CD14-positive monocyte (primary cell): Measurements from ENCODE around the gene ANKS6. TPM values are rescaled to one million over a fixed set of nuclear protein-coding genes. Genes with fewer than 3 reads are reported as not detected.

ENCODE experiments used
- DNase-seq, 3 donors: peaks; one replicate each; pipeline ENCODE4 v3.0.0-alpha.2; 2011 to 2022
- H2AFZ ChIP-seq: 2 replicates; pipeline ENCODE4 v1.6.0; 2012; ENCODE audit warnings: mild to moderate bottlenecking, low read depth, low read length, inconsistent platforms; ENCODE audit not compliant: insufficient read depth, poor library complexity, severe bottlenecking
- H3K27ac ChIP-seq, 2 donors: 1 replicate in 1 of 2; 2 replicates in 1 of 2; pipeline ENCODE4 v1.5.1; 2012 to 2013; ENCODE audit warnings: low read length in 2 of 2, control low read depth in 1 of 2, inconsistent platforms in 1 of 2, low read depth in 1 of 2, mild to moderate bottlenecking in 1 of 2
- H3K27me3 ChIP-seq, 2 donors: one replicate each; pipeline versions ENCODE4 v1.6.0 to v1.6.1; 2011 to 2013; ENCODE audit warnings: low read length in 2 of 2; ENCODE audit not compliant: control insufficient read depth in 2 of 2, insufficient read depth in 2 of 2
- H3K36me3 ChIP-seq, 2 donors: replicated peaks in 1 of 2; 1 replicate in 1 of 2; 2 replicates in 1 of 2; pipeline versions ENCODE4 v1.5.1 to v1.6.1; 2012 to 2013; ENCODE audit warnings: low read length in 2 of 2, control low read depth in 1 of 2, inconsistent platforms in 1 of 2, mild to moderate bottlenecking in 1 of 2; ENCODE audit not compliant: insufficient read depth in 2 of 2, control insufficient read depth in 1 of 2
- H3K4me1 ChIP-seq, 2 donors: 1 replicate in 1 of 2; 2 replicates in 1 of 2; pipeline versions ENCODE4 v1.5.1 to v1.6.1; 2012 to 2013; ENCODE audit warnings: low read length in 2 of 2, control low read depth in 1 of 2, inconsistent platforms in 1 of 2, mild to moderate bottlenecking in 1 of 2, moderate library complexity in 1 of 2; ENCODE audit not compliant: insufficient read depth in 2 of 2, control insufficient read depth in 1 of 2
- H3K4me2 ChIP-seq: replicated peaks from 2 replicates; pipeline ENCODE3; 2012; ENCODE audit warnings: low read length, moderate library complexity, mild to moderate bottlenecking; ENCODE audit not compliant: poor library complexity, severe bottlenecking; ENCODE audit errors: extremely low read depth
- H3K4me3 ChIP-seq, 3 experiments: fragments of 200-600 bp in 1 of 3; sonication (generic) in 1 of 3; replicated peaks in 1 of 3; 1 replicate in 2 of 3; 2 replicates in 1 of 3; pipeline ENCODE4 v1.5.1; 2011 to 2013; ENCODE audit warnings: low read length in 3 of 3, mild to moderate bottlenecking in 3 of 3, control low read depth in 2 of 3, low read depth in 2 of 3, inconsistent platforms in 1 of 3, moderate library complexity in 1 of 3
- H3K79me2 ChIP-seq: 2 replicates; pipeline ENCODE4 v1.6.0; 2012; ENCODE audit warnings: mild to moderate bottlenecking, control low read depth, inconsistent platforms, low read length, moderate library complexity; ENCODE audit not compliant: insufficient read depth
- H3K9ac ChIP-seq: 2 replicates; pipeline ENCODE4 v1.6.0; 2017; ENCODE audit warnings: low read length, mild to moderate bottlenecking; ENCODE audit not compliant: insufficient read depth, poor library complexity, severe bottlenecking
- H3K9me3 ChIP-seq, 2 donors: replicated peaks in 1 of 2; 1 replicate in 1 of 2; 2 replicates in 1 of 2; pipeline versions ENCODE4 v1.5.1 to v1.6.1; 2012 to 2013; ENCODE audit warnings: low read length in 2 of 2, control low read depth in 1 of 2; ENCODE audit not compliant: control insufficient read depth in 1 of 2, insufficient read depth in 1 of 2
- H4K20me1 ChIP-seq: 2 replicates; pipeline ENCODE4 v1.6.0; 2012; ENCODE audit warnings: mild to moderate bottlenecking, low read length, control low read depth, moderate library complexity; ENCODE audit not compliant: insufficient read depth
- H3K27ac Mint-ChIP-seq, 7 donors: one replicate each; pipeline ENCODE4 v1.8.0; 2020; ENCODE audit warnings: mild to moderate bottlenecking in 7 of 7, mixed read lengths in 7 of 7, moderate library complexity in 6 of 7, inconsistent platforms in 2 of 7
- H3K27me3 Mint-ChIP-seq, 3 donors: one replicate each; pipeline ENCODE4 v1.8.0; 2021 to 2022; ENCODE audit warnings: low read depth in 3 of 3, mild to moderate bottlenecking in 3 of 3, mixed read lengths in 3 of 3, moderate library complexity in 3 of 3, inconsistent platforms in 1 of 3
- H3K36me3 Mint-ChIP-seq, 2 donors: one replicate each; pipeline ENCODE4 v1.8.0; 2020; ENCODE audit warnings: mixed read lengths in 2 of 2, inconsistent platforms in 1 of 2, mild to moderate bottlenecking in 1 of 2
- H3K4me1 Mint-ChIP-seq: one replicate; pipeline ENCODE4 v1.8.0; 2020; ENCODE audit warnings: mild to moderate bottlenecking, mixed read lengths
- H3K4me3 Mint-ChIP-seq, 2 donors: one replicate each; pipeline ENCODE4 v1.8.0; 2020; ENCODE audit warnings: mild to moderate bottlenecking in 2 of 2, mixed read lengths in 2 of 2, moderate library complexity in 1 of 2
- H3K9me3 Mint-ChIP-seq, 7 donors: one replicate each; pipeline ENCODE4 v1.8.0; 2020 to 2022; ENCODE audit warnings: mixed read lengths in 7 of 7, mild to moderate bottlenecking in 6 of 7, moderate library complexity in 6 of 7, inconsistent platforms in 2 of 7
- WGBS: methylation state at CpG from one replicate; pipeline ENCODE4 v1.1.5; 2013; ENCODE audit warnings: missing lambda C conversion rate; ENCODE audit not compliant: insufficient coverage; 5-methylcytosine and 5-hydroxymethylcytosine counted together
- intact Hi-C, 2 donors: fragments of 100-400 bp; cut with micrococcal nuclease; formaldehyde crosslinking; loops; one replicate each; pipeline versions ENCODE4 v1.15.0 to v1.15.1; 2023
- polyA plus RNA-seq, 3 donors: library from polyadenylated mRNA; depleted of rRNA in 1 of 3; unstranded in 2 of 3; stranded (reverse) in 1 of 3; fragments of 300-500 nt in 2 of 3; fragments of >200 nt in 1 of 3; fragmentation: Illumina TruSeq in 2 of 3; gene quantifications; 1 replicate in 2 of 3; 2 replicates in 1 of 3; pipeline ENCODE4 v1.2.3, GENCODE V29; 2012 to 2021
- TF ChIP-seq, protein P1 (sequence below): fragments of 200-600 bp; IDR thresholded peaks from one replicate; pipeline ENCODE4 v1.8.0; 2022; ENCODE audit warnings: antibody characterized with exemption, mild to moderate bottlenecking

The ANKS6 gene
- polyA plus RNA-seq, 3 donors = 0.20 to 1.5 (median 0.56) TPM

DNA sequence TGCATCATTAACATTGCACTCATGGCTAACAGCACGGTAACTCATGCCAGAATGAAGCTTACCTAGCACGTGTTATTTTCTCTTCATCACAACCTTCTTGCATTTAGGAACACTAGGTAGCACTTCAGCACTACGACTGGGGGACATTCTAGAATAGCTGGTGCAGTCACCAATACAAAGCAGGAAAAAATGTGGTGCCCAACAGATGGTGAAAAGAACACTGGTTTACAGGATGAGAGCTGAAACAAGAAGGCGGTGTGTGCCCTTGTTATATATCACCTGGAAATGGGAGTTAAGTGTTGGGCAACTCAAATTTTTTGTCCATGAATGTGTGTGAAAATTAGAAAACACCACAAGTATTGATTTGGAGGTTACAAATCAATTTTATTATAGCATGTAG, 41.2 kb upstream of the ANKS6 start:
- no peak overlapping the region for H3K4me2 ChIP-seq
- H3K27ac ChIP-seq = no peak overlapping the region
- Mint-ChIP-seq H3K27me3 (peaks cover 1 to 2% (median 2%) of the 10 kb centered on the region in 3 donors), H3K36me3 (peaks cover 0 to under 1% of the 10 kb centered on the region in 2 donors), H3K4me1 (peaks cover 10% of the 10 kb centered on the region), H3K4me3 (no peak overlapping the region), H3K27ac (no peak overlapping the region), H3K9me3 (peaks cover 0 to 2% (median 0%) of the 10 kb centered on the region in 7 donors)
- H3K27me3 ChIP-seq = no peaks in the 10 kb centered on the region
- H4K20me1 ChIP-seq = no peaks in the 10 kb centered on the region
- WGBS = 100% methylated on average over 2 of the region's 4 CpGs
- no peak for DNase-seq
- H3K9me3 ChIP-seq = no peaks in the 10 kb centered on the region
- H3K79me2 ChIP-seq = no peaks in the 10 kb centered on the region
- intact Hi-C loops = loop anchor here in 1 of 2 donors (2.0 kb wide), 1 partner anchor 69 kb away; no protein-coding TSS in a partner anchor
- no peak overlapping the region for H2AFZ ChIP-seq
- H3K4me1 ChIP-seq = peaks cover 0 to 3% of the 10 kb centered on the region in 2 donors
- TF ChIP-seq, protein P1, sequence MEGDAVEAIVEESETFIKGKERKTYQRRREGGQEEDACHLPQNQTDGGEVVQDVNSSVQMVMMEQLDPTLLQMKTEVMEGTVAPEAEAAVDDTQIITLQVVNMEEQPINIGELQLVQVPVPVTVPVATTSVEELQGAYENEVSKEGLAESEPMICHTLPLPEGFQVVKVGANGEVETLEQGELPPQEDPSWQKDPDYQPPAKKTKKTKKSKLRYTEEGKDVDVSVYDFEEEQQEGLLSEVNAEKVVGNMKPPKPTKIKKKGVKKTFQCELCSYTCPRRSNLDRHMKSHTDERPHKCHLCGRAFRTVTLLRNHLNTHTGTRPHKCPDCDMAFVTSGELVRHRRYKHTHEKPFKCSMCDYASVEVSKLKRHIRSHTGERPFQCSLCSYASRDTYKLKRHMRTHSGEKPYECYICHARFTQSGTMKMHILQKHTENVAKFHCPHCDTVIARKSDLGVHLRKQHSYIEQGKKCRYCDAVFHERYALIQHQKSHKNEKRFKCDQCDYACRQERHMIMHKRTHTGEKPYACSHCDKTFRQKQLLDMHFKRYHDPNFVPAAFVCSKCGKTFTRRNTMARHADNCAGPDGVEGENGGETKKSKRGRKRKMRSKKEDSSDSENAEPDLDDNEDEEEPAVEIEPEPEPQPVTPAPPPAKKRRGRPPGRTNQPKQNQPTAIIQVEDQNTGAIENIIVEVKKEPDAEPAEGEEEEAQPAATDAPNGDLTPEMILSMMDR = no peak
- no peaks in the 10 kb centered on the region for H3K36me3 ChIP-seq
- no peak overlapping the region for H3K9ac ChIP-seq
- no peak overlapping the region for H3K4me3 ChIP-seq

DNA sequence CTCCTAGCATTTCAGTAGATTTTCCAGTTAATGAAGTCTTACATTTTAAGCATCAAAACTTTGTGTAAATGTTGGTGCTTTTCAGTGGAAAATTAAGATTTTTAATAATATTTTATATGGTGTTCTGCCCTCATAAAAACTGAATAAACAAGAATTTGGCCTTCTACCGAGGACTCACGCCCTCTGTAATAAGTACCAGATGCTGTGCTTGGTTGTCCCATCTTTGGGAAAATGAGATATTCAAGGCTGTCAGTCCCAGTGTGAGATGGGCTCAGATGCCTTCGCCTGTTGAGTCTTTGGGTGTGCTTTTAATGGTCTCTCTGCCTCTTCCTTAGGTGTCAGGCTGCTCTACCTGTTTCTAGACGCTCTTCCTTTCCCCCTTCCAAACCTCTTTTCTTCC, 39.9 kb upstream of the ANKS6 start:
- H3K27me3 ChIP-seq = no peaks in the 10 kb centered on the region
- H3K9ac ChIP-seq = no peak overlapping the region
- WGBS = 90% methylated on average over 3 of the region's 4 CpGs
- no peaks in the 10 kb centered on the region for H3K79me2 ChIP-seq
- peaks cover 10% of the 10 kb centered on the region for H3K4me1 Mint-ChIP-seq
- no peak overlapping the region for H3K4me3 Mint-ChIP-seq
- no peaks in the 10 kb centered on the region for H4K20me1 ChIP-seq
- no peak for DNase-seq
- peaks cover 1 to 2% (median 2%) of the 10 kb centered on the region in 3 donors for H3K27me3 Mint-ChIP-seq
- H3K4me1 ChIP-seq = peaks cover 0 to 3% of the 10 kb centered on the region in 2 donors
- H3K9me3 ChIP-seq = no peaks in the 10 kb centered on the region
- H3K4me3 ChIP-seq = no peak overlapping the region
- peaks cover 0 to 2% (median 0%) of the 10 kb centered on the region in 7 donors for H3K9me3 Mint-ChIP-seq
- H3K36me3 ChIP-seq = no peaks in the 10 kb centered on the region
- no peak overlapping the region for H2AFZ ChIP-seq
- no peak overlapping the region for H3K4me2 ChIP-seq
- H3K27ac ChIP-seq = no peak overlapping the region
- peaks cover 0 to 1% of the 10 kb centered on the region in 2 donors for H3K36me3 Mint-ChIP-seq
- intact Hi-C loops = loop anchor here in 1 of 2 donors (2.0 kb wide), 1 partner anchor 71 kb away; no protein-coding TSS in a partner anchor
- H3K27ac Mint-ChIP-seq = no peak overlapping the region
- TF ChIP-seq, protein P1 = no peak
